Measurements from ENCODE around the gene IFNAR2.
A peak's percentile ranks its signal among the peaks of the same experiment; 100 is the strongest.

Gene IFNAR2

GRCh38 chr21:33268737-33269441 is 39.2 kb downstream of the IFNAR2 start:
- DNase-seq (ENCODE audit: low read depth): no peak

GRCh38 chr21:33270986-33271385 is 41.2 kb downstream of the IFNAR2 start:
- no peak for DNase-seq (ENCODE audit: low read depth)

GRCh38 chr21:33273044-33273443 is 43.3 kb downstream of the IFNAR2 start:
- peak; percentile 33 for DNase-seq (ENCODE audit: low read depth)

- DNase-seq (ENCODE audit: low read depth): peak; percentile 35
Measured at GRCh38 chr21:33278721-33279120, 49.0 kb downstream of the IFNAR2 start.

- DNase-seq (ENCODE audit: low read depth): no peak
Measured at GRCh38 chr21:33279330-33279820, 49.6 kb downstream of the IFNAR2 start.
